UCSD-AML1 (cell line): ENCODE measurements around the gene NME7.
"Not testable (repeated sequence)": the region's sequence is repeated elsewhere in the genome, so short reads cannot be mapped to it uniquely, and the experiment has no call there.

ENCODE experiments used
- DNase-seq: peaks from one replicate; lab custom pipeline; 2025; ENCODE audit not compliant: unreplicated experiment; lab: John Stamatoyannopoulos, UW

The NME7 gene

GRCh38 chr1:169342096-169342495, 25.5 kb downstream of the NME7 start:
- not testable (repeated sequence) for DNase-seq

GRCh38 chr1:169340882-169341281, 26.7 kb downstream of the NME7 start:
- DNase-seq: no peak

GRCh38 chr1:169339773-169340172, 27.8 kb downstream of the NME7 start:
- DNase-seq: no peak

GRCh38 chr1:169338617-169339016, 29.0 kb downstream of the NME7 start:
- DNase-seq: no peak

GRCh38 chr1:169336947-169337715, 30.5 kb downstream of the NME7 start:
- not testable (repeated sequence) for DNase-seq

- not testable (repeated sequence) for DNase-seq
These were observed 32.9 kb downstream of the NME7 start for GRCh38 chr1:169334727-169335126.

- DNase-seq: no peak
These were observed 36.7 kb downstream of the NME7 start for GRCh38 chr1:169330927-169331326.

- DNase-seq: no peak
These were observed 38.2 kb downstream of the NME7 start for GRCh38 chr1:169329383-169329782.

GRCh38 chr1:169327875-169328274, 39.7 kb downstream of the NME7 start:
- DNase-seq: no peak

GRCh38 chr1:169326956-169327268, 40.7 kb downstream of the NME7 start:
- DNase-seq: no peak

GRCh38 chr1:169326261-169326955, 41.2 kb downstream of the NME7 start:
- no peak for DNase-seq

GRCh38 chr1:169325117-169325516, 42.5 kb downstream of the NME7 start:
- DNase-seq: no peak

GRCh38 chr1:169322138-169322537, 45.5 kb downstream of the NME7 start:
- DNase-seq: no peak

- DNase-seq: no peak
These were observed 46.1 kb downstream of the NME7 start for GRCh38 chr1:169321539-169321938.

GRCh38 chr1:169318536-169319244, 48.9 kb downstream of the NME7 start:
- no peak for DNase-seq

GRCh38 chr1:169316556-169316955, 51.0 kb downstream of the NME7 start:
- no peak for DNase-seq

GRCh38 chr1:169312084-169312954, 55.3 kb downstream of the NME7 start:
- DNase-seq: peak; percentile 23

GRCh38 chr1:169309178-169310166, 58.1 kb downstream of the NME7 start:
- no peak for DNase-seq

- no peak for DNase-seq
These were observed 59.1 kb downstream of the NME7 start for GRCh38 chr1:169308313-169309039.
